ENCODE data around the gene GPALPP1. TPM values are rescaled to one million over a fixed set of nuclear protein-coding genes. Genes with fewer than 3 reads are reported as not detected.

GPALPP1 gene
- total and polyA plus RNA-seq, 2 donors (not counting 1 experiment from before 2014, with no cell fraction given) = 19.7 to 41.8 TPM

DNA sequence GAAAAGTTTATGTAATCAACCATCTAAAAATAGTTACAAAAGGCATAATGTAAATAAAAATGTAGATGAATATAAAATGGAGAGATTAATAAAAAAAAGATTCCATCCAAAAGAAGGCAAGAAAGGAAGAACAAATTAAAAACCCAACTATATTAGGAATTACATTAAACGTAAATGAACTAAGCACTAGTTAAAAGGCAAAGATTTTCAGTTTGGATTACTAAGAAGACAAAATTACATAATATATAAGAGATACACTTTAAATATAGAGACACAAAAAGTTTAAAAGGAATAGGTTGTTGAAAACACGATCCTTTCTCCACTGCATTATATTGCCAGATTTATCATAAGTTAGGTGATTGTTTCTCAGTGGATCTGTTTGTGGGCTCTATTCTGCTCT is 27.3 kb upstream of the GPALPP1 start:
- Histone ChIP-seq H3K79me2 (ENCODE audit: control insufficient read depth, insufficient read depth, low read length) (no peaks in the 10 kb centered on the region), H3K9ac (ENCODE audit: low read length) (no peak overlapping the region), H4K20me1 (ENCODE audit: control insufficient read depth, insufficient read depth, low read length, poor library complexity, severe bottlenecking) (no peaks in the 10 kb centered on the region), H3K27ac (ENCODE audit: low read length in 2 of 2) (no peak overlapping the region), H2AFZ (ENCODE audit: insufficient read depth, low read depth, low read length, poor library complexity, severe bottlenecking) (no peak overlapping the region), H3K27me3 (replicated peaks in 1 of 4; ENCODE audit: control extremely low read depth in 1 of 4, control insufficient read depth in 3 of 4, insufficient read depth in 4 of 4, low read length in 3 of 4) (no peaks in the 10 kb centered on the region), H3K4me1 (ENCODE audit: control insufficient read depth in 2 of 2, insufficient read depth in 2 of 2, low read length in 2 of 2) (no peaks in the 10 kb centered on the region), H3K36me3 (replicated peaks in 1 of 2; ENCODE audit: control extremely low read depth in 1 of 2, control insufficient read depth in 1 of 2, extremely low read depth in 1 of 2, insufficient read depth in 2 of 2, low read length in 1 of 2) (peaks cover 1 to 37% of the 10 kb centered on the region in 2 experiments), H3K4me3 (ENCODE audit: control extremely low read depth in 1 of 5, extremely low read depth in 1 of 5, insufficient read depth in 1 of 5, low read depth in 2 of 5, low read length in 4 of 5) (no peak overlapping the region), H3K9me3 (ENCODE audit: control extremely low read depth in 1 of 3, control insufficient read depth in 2 of 3, insufficient read depth in 1 of 3, low read length in 2 of 3) (peaks cover 2 to 9% (median 3%) of the 10 kb centered on the region in 3 donors), H3K4me2 (replicated peaks; ENCODE audit: low read depth, low read length, poor library complexity, severe bottlenecking) (no peak overlapping the region)
- no CpG with 5 or more reads among the region's 2 CpGs for WGBS (ENCODE audit: insufficient coverage)
- DNase-seq (no peak), ATAC-seq (ENCODE audit: low read depth) (no peak)
- intact Hi-C loops (cut with micrococcal nuclease) = no loop called here
- Mint-ChIP-seq H3K4me1 (no peaks in the 10 kb centered on the region), H3K9me3 (ENCODE audit: insufficient read depth) (peaks cover 8% of the 10 kb centered on the region), H3K27me3 (no peaks in the 10 kb centered on the region), H3K4me3 (no peak overlapping the region), H3K27ac (no peak overlapping the region)
- TF ChIP-seq, protein P1, sequence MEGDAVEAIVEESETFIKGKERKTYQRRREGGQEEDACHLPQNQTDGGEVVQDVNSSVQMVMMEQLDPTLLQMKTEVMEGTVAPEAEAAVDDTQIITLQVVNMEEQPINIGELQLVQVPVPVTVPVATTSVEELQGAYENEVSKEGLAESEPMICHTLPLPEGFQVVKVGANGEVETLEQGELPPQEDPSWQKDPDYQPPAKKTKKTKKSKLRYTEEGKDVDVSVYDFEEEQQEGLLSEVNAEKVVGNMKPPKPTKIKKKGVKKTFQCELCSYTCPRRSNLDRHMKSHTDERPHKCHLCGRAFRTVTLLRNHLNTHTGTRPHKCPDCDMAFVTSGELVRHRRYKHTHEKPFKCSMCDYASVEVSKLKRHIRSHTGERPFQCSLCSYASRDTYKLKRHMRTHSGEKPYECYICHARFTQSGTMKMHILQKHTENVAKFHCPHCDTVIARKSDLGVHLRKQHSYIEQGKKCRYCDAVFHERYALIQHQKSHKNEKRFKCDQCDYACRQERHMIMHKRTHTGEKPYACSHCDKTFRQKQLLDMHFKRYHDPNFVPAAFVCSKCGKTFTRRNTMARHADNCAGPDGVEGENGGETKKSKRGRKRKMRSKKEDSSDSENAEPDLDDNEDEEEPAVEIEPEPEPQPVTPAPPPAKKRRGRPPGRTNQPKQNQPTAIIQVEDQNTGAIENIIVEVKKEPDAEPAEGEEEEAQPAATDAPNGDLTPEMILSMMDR (IDR thresholded peaks at IDR 0.05) = no peak
- no peak for TF ChIP-seq EZH2 (IDR thresholded peaks at IDR 0.05; ENCODE audit: borderline replicate concordance, insufficient read depth, low read depth, low read length, poor library complexity, severe bottlenecking)
- POLR2A ChIA-PET = no interaction called here
- CTCF ChIA-PET = no interaction called here

- Mint-ChIP-seq H3K27me3 (no peaks in the 10 kb centered on the region), H3K9me3 (ENCODE audit: insufficient read depth) (no peaks in the 10 kb centered on the region), H3K4me3 (no peak overlapping the region), H3K4me1 (no peaks in the 10 kb centered on the region), H3K27ac (no peak overlapping the region)
- no peaks in the 10 kb centered on the region for H3K27me3 ChIP-seq (replicated peaks in 1 of 4; ENCODE audit: control extremely low read depth in 1 of 4, control insufficient read depth in 3 of 4, insufficient read depth in 4 of 4, low read length in 3 of 4)
- peaks cover 0 to 22% of the 10 kb centered on the region in 2 experiments for H3K36me3 ChIP-seq (replicated peaks in 1 of 2; ENCODE audit: control extremely low read depth in 1 of 2, control insufficient read depth in 1 of 2, extremely low read depth in 1 of 2, insufficient read depth in 2 of 2, low read length in 1 of 2)
- WGBS (ENCODE audit: insufficient coverage) = no CpG with 5 or more reads among the region's 3 CpGs
- DNase-seq (no peak), ATAC-seq (ENCODE audit: low read depth) (no peak)
- H3K4me2 ChIP-seq (replicated peaks; ENCODE audit: low read depth, low read length, poor library complexity, severe bottlenecking) = no peak overlapping the region
- H3K9me3 ChIP-seq (ENCODE audit: control extremely low read depth in 1 of 3, control insufficient read depth in 2 of 3, insufficient read depth in 1 of 3, low read length in 2 of 3) = peaks cover 0 to 2% (median 0%) of the 10 kb centered on the region in 3 donors
- ChIA-PET POLR2A (no interaction called here), CTCF (interaction anchor here (0.6 to 11.8 kb wide), 4 partner anchors 244 to 484 kb away, joined by 3 to 156 read pairs (median 4); no protein-coding TSS in a partner anchor)
- no peaks in the 10 kb centered on the region for H4K20me1 ChIP-seq (ENCODE audit: control insufficient read depth, insufficient read depth, low read length, poor library complexity, severe bottlenecking)
- H3K4me1 ChIP-seq (ENCODE audit: control insufficient read depth in 2 of 2, insufficient read depth in 2 of 2, low read length in 2 of 2) = no peaks in the 10 kb centered on the region
- TF ChIP-seq, protein P1 (IDR thresholded peaks at IDR 0.05) = no peak
- TF ChIP-seq EZH2 (IDR thresholded peaks at IDR 0.05; ENCODE audit: borderline replicate concordance, insufficient read depth, low read depth, low read length, poor library complexity, severe bottlenecking) = no peak
- H3K4me3 ChIP-seq (ENCODE audit: control extremely low read depth in 1 of 5, extremely low read depth in 1 of 5, insufficient read depth in 1 of 5, low read depth in 2 of 5, low read length in 4 of 5) = no peak overlapping the region
- intact Hi-C loops (cut with micrococcal nuclease) = no loop called here
- H3K79me2 ChIP-seq (ENCODE audit: control insufficient read depth, insufficient read depth, low read length) = no peaks in the 10 kb centered on the region
- no peak overlapping the region for H3K27ac ChIP-seq (ENCODE audit: low read length in 2 of 2)
- H2AFZ ChIP-seq (ENCODE audit: insufficient read depth, low read depth, low read length, poor library complexity, severe bottlenecking) = no peak overlapping the region
- no peak overlapping the region for H3K9ac ChIP-seq (ENCODE audit: low read length)
Observed at GRCh38 chr13:44967704-44968433, 21.5 kb upstream of the GPALPP1 start.

Measured in B cell (primary cell).